ENCODE results near the gene GNAI1.

The GNAI1 gene

GRCh38 chr7:80253237-80253636 is 118.6 kb downstream of the GNAI1 start:
- no peak for DNase-seq (ENCODE audit: low read depth)

GRCh38 chr7:80253653-80254052 is 119.0 kb downstream of the GNAI1 start:
- DNase-seq (ENCODE audit: low read depth) = no peak

GRCh38 chr7:80255656-80256055 is 121.0 kb downstream of the GNAI1 start:
- DNase-seq (ENCODE audit: low read depth) = no peak

- no peak for DNase-seq (ENCODE audit: low read depth)
Observed at GRCh38 chr7:80257756-80258155, 123.1 kb downstream of the GNAI1 start.

GRCh38 chr7:80260606-80261005 is 126.0 kb downstream of the GNAI1 start:
- no peak for DNase-seq (ENCODE audit: low read depth)

GRCh38 chr7:80263333-80263732 is 128.7 kb downstream of the GNAI1 start:
- no peak for DNase-seq (ENCODE audit: low read depth)

GRCh38 chr7:80263821-80264220 is 129.2 kb downstream of the GNAI1 start:
- DNase-seq (ENCODE audit: low read depth) = no peak

- no peak for DNase-seq (ENCODE audit: low read depth)
Observed at GRCh38 chr7:80264769-80265495, 130.3 kb downstream of the GNAI1 start.

GRCh38 chr7:80272560-80273239 is 138.1 kb downstream of the GNAI1 start:
- no peak for DNase-seq (ENCODE audit: low read depth)

- no peak for DNase-seq (ENCODE audit: low read depth)
Observed at GRCh38 chr7:80273327-80273726, 138.7 kb downstream of the GNAI1 start.

- DNase-seq (ENCODE audit: low read depth) = no peak
Observed at GRCh38 chr7:80275192-80275605, 140.6 kb downstream of the GNAI1 start.
